Sigmoid colon (tissue), 7 donors: ENCODE measurements around the gene MROH7. TPM values are rescaled to one million over a fixed set of nuclear protein-coding genes. Genes with fewer than 3 reads are reported as not detected.

Experiments used
- DNase-seq: peaks from one replicate; pipeline ENCODE4 v3.0.0-alpha.2; 2019
- H3K27ac ChIP-seq, 4 donors: fragments of 200-600 bp; sonication (generic); one replicate each; pipeline ENCODE4 v1.5.1; 2016 to 2019; ENCODE audit warnings: mild to moderate bottlenecking in 1 of 4
- H3K27me3 ChIP-seq, 3 donors: fragments of 200-600 bp; sonication (generic); one replicate each; pipeline ENCODE4 v1.5.1; 2019; ENCODE audit warnings: mild to moderate bottlenecking in 1 of 3
- H3K36me3 ChIP-seq, 4 donors: fragments of 200-600 bp; sonication (generic); one replicate each; pipeline ENCODE4 v1.5.1; 2016 to 2019
- H3K4me1 ChIP-seq, 4 donors: fragments of 200-600 bp; sonication (generic); one replicate each; pipeline ENCODE4 v1.5.1; 2017 to 2019
- H3K4me3 ChIP-seq, 4 donors: fragments of 200-600 bp; sonication (generic); one replicate each; pipeline ENCODE4 v1.5.1; 2017 to 2019; ENCODE audit warnings: mild to moderate bottlenecking in 2 of 4, moderate library complexity in 1 of 4
- H3K9me3 ChIP-seq, 4 donors: fragments of 200-600 bp in 3 of 4; sonication (generic) in 3 of 4; one replicate each; pipeline versions ENCODE4 v1.5.1 to v1.6.1; 2013 to 2019
- EP300 ChIP-seq, 4 donors: sonication (generic); formaldehyde crosslinking; IDR thresholded peaks; one replicate each; pipeline ENCODE4 v1.6.1; 2017; ENCODE audit warnings: antibody characterized with exemption in 4 of 4
- POLR2A ChIP-seq, 2 donors: fragments of 450-650 bp; IDR thresholded peaks; one replicate each; pipeline ENCODE4 v1.6.1; 2016; ENCODE audit warnings: antibody characterized with exemption in 2 of 2, mild to moderate bottlenecking in 2 of 2, moderate library complexity in 2 of 2
- POLR2AphosphoS5 ChIP-seq, 4 donors: sonication (generic); formaldehyde crosslinking; IDR thresholded peaks; one replicate each; pipeline ENCODE4 v1.6.1; 2017; ENCODE audit warnings: antibody characterized with exemption in 4 of 4
- WGBS, 2 donors: extraction: QIAGEN DNeasy Blood & Tissue Kit; methylation state at CpG; one replicate each; pipeline ENCODE4 v1.1.7; 2013; 5-methylcytosine and 5-hydroxymethylcytosine counted together
- intact Hi-C: fragments of 100-400 bp; cut with DNase I; formaldehyde crosslinking; loops from one replicate; pipeline ENCODE4 v1.15.1; 2023
- polyA plus RNA-seq, 3 donors: library from polyadenylated mRNA; stranded (reverse); fragments of 200-250 nt; gene quantifications; one replicate each; pipeline ENCODE4 v1.2.3, GENCODE V29; 2013
- total RNA-seq, 4 donors: library from RNA; depleted of rRNA; stranded (reverse); fragments of >200 nt; gene quantifications; one replicate each; pipeline ENCODE4 v1.1.0, GENCODE V29; 2016
- TF ChIP-seq, protein P1 (sequence below), 4 experiments: fragments of 450-650 bp in 3 of 4; fragments of 200-600 bp in 1 of 4; IDR thresholded peaks; one replicate each; pipeline ENCODE4 v1.5.1; 2016 to 2019; ENCODE audit warnings: antibody characterized with exemption in 4 of 4, mild to moderate bottlenecking in 3 of 4, moderate library complexity in 2 of 4
- donor health status: healthy with polysubstance abuse.
- donor health status: Bipolar disorder and iron deficiency.
- donor health status: healthy.

Gene MROH7
- total and polyA plus RNA-seq, 7 donors = 0.69 to 23.0 (median 11.2) TPM

DNA sequence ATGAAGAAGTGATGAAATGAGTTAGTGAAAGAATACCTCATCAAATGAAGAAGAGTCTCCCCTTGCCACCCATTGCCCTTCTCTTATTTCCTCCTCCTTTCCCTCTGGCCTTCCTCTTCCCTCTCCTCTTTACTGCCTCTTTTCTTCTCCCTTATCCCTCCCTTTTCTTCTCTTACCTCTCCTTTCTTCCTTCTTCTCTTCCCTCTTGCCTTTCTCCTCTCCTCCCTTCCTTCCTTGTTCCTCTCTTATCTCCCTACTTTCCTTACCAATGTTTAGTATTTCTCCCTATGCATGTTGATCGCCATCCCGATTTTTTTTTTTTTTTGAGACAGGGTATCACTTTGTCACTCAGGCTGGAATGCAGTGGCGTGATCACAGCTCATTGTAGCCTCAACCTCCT lies 8.8 kb downstream of the MROH7 start:
- intact Hi-C loops = no loop called here
- H3K27ac ChIP-seq = no peak overlapping the region
- DNase-seq = no peak
- peaks cover 0 to 11% (median 0%) of the 10 kb centered on the region in 4 donors for H3K36me3 ChIP-seq
- H3K4me1 ChIP-seq = peaks cover 0 to 15% (median 12%) of the 10 kb centered on the region in 4 donors
- no peaks in the 10 kb centered on the region for H3K9me3 ChIP-seq
- H3K4me3 ChIP-seq = no peak overlapping the region
- no peaks in the 10 kb centered on the region for H3K27me3 ChIP-seq
- WGBS, 2 donors = 67 to 88% methylated on average over 3 of the region's 3 CpGs
- TF ChIP-seq POLR2A (IDR thresholded peaks at IDR 0.05) (no peak), POLR2AphosphoS5 (IDR thresholded peaks at IDR 0.05) (no peak), EP300 (IDR thresholded peaks at IDR 0.05) (no peak)
- TF ChIP-seq, protein P1, sequence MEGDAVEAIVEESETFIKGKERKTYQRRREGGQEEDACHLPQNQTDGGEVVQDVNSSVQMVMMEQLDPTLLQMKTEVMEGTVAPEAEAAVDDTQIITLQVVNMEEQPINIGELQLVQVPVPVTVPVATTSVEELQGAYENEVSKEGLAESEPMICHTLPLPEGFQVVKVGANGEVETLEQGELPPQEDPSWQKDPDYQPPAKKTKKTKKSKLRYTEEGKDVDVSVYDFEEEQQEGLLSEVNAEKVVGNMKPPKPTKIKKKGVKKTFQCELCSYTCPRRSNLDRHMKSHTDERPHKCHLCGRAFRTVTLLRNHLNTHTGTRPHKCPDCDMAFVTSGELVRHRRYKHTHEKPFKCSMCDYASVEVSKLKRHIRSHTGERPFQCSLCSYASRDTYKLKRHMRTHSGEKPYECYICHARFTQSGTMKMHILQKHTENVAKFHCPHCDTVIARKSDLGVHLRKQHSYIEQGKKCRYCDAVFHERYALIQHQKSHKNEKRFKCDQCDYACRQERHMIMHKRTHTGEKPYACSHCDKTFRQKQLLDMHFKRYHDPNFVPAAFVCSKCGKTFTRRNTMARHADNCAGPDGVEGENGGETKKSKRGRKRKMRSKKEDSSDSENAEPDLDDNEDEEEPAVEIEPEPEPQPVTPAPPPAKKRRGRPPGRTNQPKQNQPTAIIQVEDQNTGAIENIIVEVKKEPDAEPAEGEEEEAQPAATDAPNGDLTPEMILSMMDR (IDR thresholded peaks at IDR 0.05) = no peak

DNA sequence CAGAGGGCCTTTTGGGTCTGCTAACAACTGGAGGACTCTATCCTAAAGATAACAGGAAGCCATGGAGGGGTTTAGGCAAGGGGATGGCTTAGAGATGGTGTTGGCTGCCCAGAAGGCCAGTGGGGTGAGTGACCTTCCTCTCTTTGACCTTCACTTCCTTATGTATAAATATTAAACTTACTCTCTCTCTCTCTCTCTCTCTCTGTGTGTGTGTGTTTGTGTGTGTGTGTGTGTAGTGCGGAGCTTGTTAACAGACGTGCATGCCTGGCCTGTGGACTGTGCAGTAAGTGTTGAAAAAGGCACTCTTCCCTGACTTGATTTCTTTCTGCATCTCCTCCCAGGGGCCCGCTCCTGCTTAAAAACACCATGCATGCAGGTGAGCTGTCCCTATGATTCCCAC lies 10.0 kb downstream of the MROH7 start:
- H3K4me3 ChIP-seq = no peak overlapping the region
- intact Hi-C loops = no loop called here
- H3K36me3 ChIP-seq = peaks cover 0 to 11% (median 0%) of the 10 kb centered on the region in 4 donors
- H3K4me1 ChIP-seq = peaks cover 0 to 3% (median 2%) of the 10 kb centered on the region in 4 donors
- DNase-seq = no peak
- H3K27ac ChIP-seq = no peak overlapping the region
- no peaks in the 10 kb centered on the region for H3K9me3 ChIP-seq
- 55 to 76% methylated on average over 3 of the region's 3 CpGs for WGBS, 2 donors
- no peaks in the 10 kb centered on the region for H3K27me3 ChIP-seq
- TF ChIP-seq POLR2A (IDR thresholded peaks at IDR 0.05) (no peak), EP300 (IDR thresholded peaks at IDR 0.05) (no peak), POLR2AphosphoS5 (IDR thresholded peaks at IDR 0.05) (no peak)
- TF ChIP-seq, protein P1 (IDR thresholded peaks at IDR 0.05) = no peak

DNA sequence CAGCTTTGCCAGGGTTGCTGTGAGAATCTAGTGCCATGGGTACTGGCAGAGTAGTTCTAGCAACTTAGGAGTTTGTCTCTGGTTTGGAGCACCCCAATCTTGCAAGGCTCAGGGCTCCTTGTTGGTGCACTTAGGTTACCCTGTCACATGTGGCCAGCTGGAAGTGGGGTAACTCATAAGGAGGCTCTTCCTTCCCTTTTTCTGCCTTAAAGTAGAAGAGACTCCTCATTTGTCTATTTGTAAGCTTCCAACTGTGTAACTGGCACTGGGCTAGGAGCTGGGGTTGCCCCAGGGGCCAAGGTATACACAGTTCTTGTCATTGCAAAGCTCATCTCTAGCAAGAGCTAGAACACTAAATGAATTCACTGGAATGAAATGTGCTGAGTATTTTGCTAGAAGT lies 10.6 kb downstream of the MROH7 start:
- intact Hi-C loops = no loop called here
- TF ChIP-seq EP300 (IDR thresholded peaks at IDR 0.05) = no peak
- TF ChIP-seq, protein P1 (IDR thresholded peaks at IDR 0.05) = no peak

DNA sequence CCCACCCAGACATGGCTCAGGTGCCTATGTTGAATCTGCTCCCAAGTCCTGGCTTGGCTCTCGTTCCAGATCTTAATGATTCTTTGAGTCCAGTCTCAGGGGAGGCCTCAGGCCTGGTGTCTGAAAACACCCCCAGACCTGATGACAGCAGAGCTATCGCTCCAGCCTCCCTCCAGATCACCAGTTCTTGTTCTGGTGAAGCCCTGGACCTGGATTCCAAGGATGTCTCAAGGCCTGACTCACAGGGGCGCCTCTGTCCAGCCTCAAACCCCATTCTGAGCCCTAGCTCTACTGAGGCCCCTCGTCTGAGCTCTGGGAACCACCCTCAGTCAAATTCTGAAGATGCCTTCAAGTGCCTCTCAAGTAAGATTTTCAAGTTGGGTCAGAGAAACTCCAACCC lies 11.4 kb downstream of the MROH7 start:
- H3K27me3 ChIP-seq = no peaks in the 10 kb centered on the region
- H3K4me3 ChIP-seq = no peak overlapping the region
- DNase-seq = no peak
- H3K36me3 ChIP-seq = peaks cover 0 to 17% (median 0%) of the 10 kb centered on the region in 4 donors
- H3K27ac ChIP-seq = no peak overlapping the region
- H3K9me3 ChIP-seq = no peaks in the 10 kb centered on the region
- intact Hi-C loops = no loop called here
- TF ChIP-seq, protein P1 (IDR thresholded peaks at IDR 0.05) = no peak
- TF ChIP-seq POLR2A (IDR thresholded peaks at IDR 0.05) (no peak), POLR2AphosphoS5 (IDR thresholded peaks at IDR 0.05) (no peak), EP300 (IDR thresholded peaks at IDR 0.05) (no peak)
- 83 to 91% methylated on average over 4 of the region's 4 CpGs for WGBS, 2 donors
- H3K4me1 ChIP-seq = no peaks in the 10 kb centered on the region

More for the DNA sequence above, 10.6 kb downstream of the MROH7 start:
- Histone ChIP-seq H3K9me3 (no peaks in the 10 kb centered on the region), H3K4me1 (no peaks in the 10 kb centered on the region), H3K27me3 (no peaks in the 10 kb centered on the region), H3K4me3 (no peak overlapping the region), H3K36me3 (peaks cover 0 to 11% (median 0%) of the 10 kb centered on the region in 4 donors), H3K27ac (no peak overlapping the region)
- no peak for DNase-seq
